ENCODE data around the gene AUP1.

GRCh38 chr2:74507926-74508520 lies 21.5 kb downstream of the AUP1 start:
- TF ChIP-seq POLR2A (IDR thresholded peaks at IDR 0.05) (no peak), EP300 (IDR thresholded peaks at IDR 0.05; ENCODE audit: low read depth) (no peak), CTCF (IDR thresholded peaks at IDR 0.05) (no peak), POLR2AphosphoS5 (IDR thresholded peaks at IDR 0.05) (no peak)

Data from transverse colon (tissue), 4 donors.